ENCODE measurements around the gene SCN7A.
"Not testable (repeated sequence)": the region's sequence is repeated elsewhere in the genome, so short reads cannot be mapped to it uniquely, and the experiment has no call there.

The SCN7A gene

DNA sequence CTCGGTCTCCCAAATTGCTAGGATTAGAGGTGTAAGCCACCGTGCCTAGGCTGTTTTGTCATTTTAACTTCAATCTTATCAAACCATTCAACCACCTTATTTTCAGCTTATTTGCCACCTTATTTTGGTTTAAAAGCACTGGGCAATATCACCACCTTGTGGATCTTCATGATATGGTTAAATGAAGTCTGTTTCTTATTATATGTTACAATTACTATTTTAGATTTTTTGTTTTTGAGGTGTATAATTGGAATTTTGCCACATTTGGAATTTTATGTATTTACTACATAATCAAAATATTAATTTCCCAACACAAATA, 74.5 kb downstream of the SCN7A start:
- no peak overlapping the region for H3K4me3 ChIP-seq (ENCODE audit: low read depth, low read length)
- H3K4me1 ChIP-seq (ENCODE audit: control insufficient read depth, insufficient read depth, low read length, unreplicated experiment): peaks cover 10% of the 10 kb centered on the region
- no peak overlapping the region for H3K27ac ChIP-seq (ENCODE audit: low read depth, low read length)
- peak overlapping the region; percentile 26 for H2AFZ ChIP-seq (ENCODE audit: low read length, unreplicated experiment)
- H3K36me3 ChIP-seq (ENCODE audit: insufficient read depth, low read length): no peaks in the 10 kb centered on the region
- no peaks in the 10 kb centered on the region for H3K79me2 ChIP-seq (ENCODE audit: control insufficient read depth, insufficient read depth, low read length, unreplicated experiment)
- no peaks in the 10 kb centered on the region for H3K27me3 ChIP-seq (ENCODE audit: insufficient read depth, low read length)

DNA sequence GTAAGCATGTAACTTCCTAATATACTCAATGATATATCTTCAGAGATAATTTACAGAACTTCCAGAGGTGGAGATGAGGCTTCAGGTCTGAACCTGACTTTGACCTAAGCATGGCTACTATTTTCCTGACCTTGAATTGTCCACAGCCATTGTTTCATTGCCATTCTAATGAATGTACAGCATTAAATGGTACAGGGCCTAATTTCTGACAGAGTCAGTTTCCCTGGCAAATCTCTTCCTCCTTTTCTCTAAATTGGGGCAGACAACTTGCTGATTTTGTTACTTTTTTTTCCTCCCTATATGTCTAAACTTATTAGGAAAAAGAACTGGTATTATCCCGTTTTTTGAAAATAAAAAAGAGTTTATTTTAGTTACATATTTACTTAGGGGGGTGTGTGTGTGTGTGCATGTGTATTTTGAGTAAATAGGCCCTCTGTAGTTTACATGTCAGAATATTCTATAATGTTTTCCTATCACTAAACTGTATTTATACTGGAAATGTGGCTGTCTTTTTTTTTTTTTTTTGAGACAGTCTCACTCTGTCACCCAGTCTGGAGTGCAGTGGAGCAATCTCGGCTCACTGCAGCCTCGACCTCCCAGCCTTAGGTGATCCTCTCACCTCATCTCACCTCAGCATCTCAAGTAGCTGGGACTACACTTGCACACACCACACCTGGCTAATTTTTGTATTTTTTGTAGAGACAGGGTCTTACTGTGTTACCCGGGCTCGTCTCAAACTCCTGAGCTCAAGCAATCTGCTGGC, 75.0 kb downstream of the SCN7A start:
- Histone ChIP-seq H2AFZ (ENCODE audit: low read length, unreplicated experiment) (peak overlapping the region; percentile 89), H3K4me3 (ENCODE audit: low read depth, low read length) (no peak overlapping the region), H3K4me1 (ENCODE audit: control insufficient read depth, insufficient read depth, low read length, unreplicated experiment) (peaks cover 10% of the 10 kb centered on the region), H3K27me3 (ENCODE audit: insufficient read depth, low read length) (no peaks in the 10 kb centered on the region), H3K79me2 (ENCODE audit: control insufficient read depth, insufficient read depth, low read length, unreplicated experiment) (no peaks in the 10 kb centered on the region), H3K36me3 (ENCODE audit: insufficient read depth, low read length) (no peaks in the 10 kb centered on the region), H3K27ac (ENCODE audit: low read depth, low read length) (0 out of 2 replicates have a peak overlapping the region, but pooled peaks have one; percentile 5)

- H3K27me3 ChIP-seq (ENCODE audit: insufficient read depth, low read length): no peaks in the 10 kb centered on the region
Observed at GRCh38 chr2:166417669-166418068, 76.4 kb downstream of the SCN7A start.

DNA sequence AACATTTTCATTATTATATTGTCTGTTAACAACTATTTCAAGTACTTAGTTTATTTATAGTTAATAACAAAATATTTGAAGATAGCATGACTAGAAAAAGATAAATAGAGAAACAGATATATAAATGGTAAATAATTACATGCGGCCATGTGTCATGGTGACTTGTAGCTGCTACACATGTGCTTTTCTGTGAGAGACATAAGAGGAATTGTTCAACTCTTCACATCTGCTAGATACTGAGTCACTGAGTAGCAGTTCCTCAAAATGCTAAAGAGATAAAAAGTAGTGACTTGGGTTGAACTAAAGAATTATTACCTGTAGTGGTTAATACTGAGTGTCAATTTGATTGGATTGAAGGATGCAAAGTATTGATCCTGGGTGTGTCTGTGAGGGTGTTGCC, 80.8 kb downstream of the SCN7A start:
- Histone ChIP-seq H3K4me1 (ENCODE audit: control insufficient read depth, insufficient read depth, low read length, unreplicated experiment) (peaks cover 27% of the 10 kb centered on the region), H3K79me2 (ENCODE audit: control insufficient read depth, insufficient read depth, low read length, unreplicated experiment) (no peaks in the 10 kb centered on the region), H3K27me3 (ENCODE audit: insufficient read depth, low read length) (no peaks in the 10 kb centered on the region), H3K36me3 (ENCODE audit: insufficient read depth, low read length) (no peaks in the 10 kb centered on the region), H2AFZ (ENCODE audit: low read length, unreplicated experiment) (no peak overlapping the region), H3K27ac (ENCODE audit: low read depth, low read length) (peak overlapping the region; percentile 93), H3K4me3 (ENCODE audit: low read depth, low read length) (no peak overlapping the region)

More at GRCh38 chr2:166417669-166418068, 76.4 kb downstream of the SCN7A start:
- H3K27ac ChIP-seq (ENCODE audit: low read depth, low read length): no peak overlapping the region
- no peaks in the 10 kb centered on the region for H3K79me2 ChIP-seq (ENCODE audit: control insufficient read depth, insufficient read depth, low read length, unreplicated experiment)
- H3K4me1 ChIP-seq (ENCODE audit: control insufficient read depth, insufficient read depth, low read length, unreplicated experiment): peaks cover 19% of the 10 kb centered on the region
- H2AFZ ChIP-seq (ENCODE audit: low read length, unreplicated experiment): no peak overlapping the region
- H3K36me3 ChIP-seq (ENCODE audit: insufficient read depth, low read length): no peaks in the 10 kb centered on the region
- no peak overlapping the region for H3K4me3 ChIP-seq (ENCODE audit: low read depth, low read length)

DNA sequence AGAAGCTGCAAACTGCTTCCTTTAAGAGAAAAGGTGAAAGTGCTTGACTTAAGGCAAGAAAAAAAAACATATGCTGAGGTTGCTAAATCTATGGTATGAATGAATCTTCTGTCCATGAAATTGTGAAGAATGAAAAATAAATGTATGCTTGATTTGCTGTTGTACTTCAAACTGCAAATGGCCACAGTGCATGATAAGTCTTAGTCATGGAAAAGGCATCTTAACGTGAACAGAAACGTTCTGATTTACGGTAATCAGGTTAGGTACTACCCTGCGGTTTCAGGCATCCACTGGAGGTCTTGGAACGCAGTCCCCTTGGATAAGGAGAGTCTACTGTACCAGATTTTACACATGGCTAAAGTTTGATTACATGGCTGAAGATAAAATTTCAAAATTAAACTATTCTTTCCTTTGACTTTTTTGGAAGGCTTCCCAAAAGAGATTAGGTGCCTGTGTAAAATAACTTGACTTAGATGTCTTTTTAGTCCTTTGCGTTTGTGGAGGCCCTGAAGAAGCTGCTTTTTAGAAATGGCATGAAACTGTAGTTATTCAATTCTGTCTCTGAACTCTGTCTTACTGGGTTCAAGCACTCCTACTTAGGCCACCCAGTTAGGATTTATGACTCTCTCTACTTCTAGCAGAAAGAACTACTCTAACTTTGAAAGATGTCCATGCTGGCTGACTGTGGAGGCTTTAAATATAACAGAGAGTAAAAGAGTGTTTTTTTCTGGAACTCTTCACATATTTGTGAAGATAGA, 82.4 kb downstream of the SCN7A start:
- H3K27me3 ChIP-seq (ENCODE audit: insufficient read depth, low read length): no peaks in the 10 kb centered on the region
- peak overlapping the region; percentile 34 for H3K4me3 ChIP-seq (ENCODE audit: low read depth, low read length)
- H3K36me3 ChIP-seq (ENCODE audit: insufficient read depth, low read length): no peaks in the 10 kb centered on the region
- peaks cover 27% of the 10 kb centered on the region for H3K4me1 ChIP-seq (ENCODE audit: control insufficient read depth, insufficient read depth, low read length, unreplicated experiment)
- no peaks in the 10 kb centered on the region for H3K79me2 ChIP-seq (ENCODE audit: control insufficient read depth, insufficient read depth, low read length, unreplicated experiment)
- peak overlapping the region; percentile 4 for H2AFZ ChIP-seq (ENCODE audit: low read length, unreplicated experiment)
- H3K27ac ChIP-seq (ENCODE audit: low read depth, low read length): peak overlapping the region; percentile 93

DNA sequence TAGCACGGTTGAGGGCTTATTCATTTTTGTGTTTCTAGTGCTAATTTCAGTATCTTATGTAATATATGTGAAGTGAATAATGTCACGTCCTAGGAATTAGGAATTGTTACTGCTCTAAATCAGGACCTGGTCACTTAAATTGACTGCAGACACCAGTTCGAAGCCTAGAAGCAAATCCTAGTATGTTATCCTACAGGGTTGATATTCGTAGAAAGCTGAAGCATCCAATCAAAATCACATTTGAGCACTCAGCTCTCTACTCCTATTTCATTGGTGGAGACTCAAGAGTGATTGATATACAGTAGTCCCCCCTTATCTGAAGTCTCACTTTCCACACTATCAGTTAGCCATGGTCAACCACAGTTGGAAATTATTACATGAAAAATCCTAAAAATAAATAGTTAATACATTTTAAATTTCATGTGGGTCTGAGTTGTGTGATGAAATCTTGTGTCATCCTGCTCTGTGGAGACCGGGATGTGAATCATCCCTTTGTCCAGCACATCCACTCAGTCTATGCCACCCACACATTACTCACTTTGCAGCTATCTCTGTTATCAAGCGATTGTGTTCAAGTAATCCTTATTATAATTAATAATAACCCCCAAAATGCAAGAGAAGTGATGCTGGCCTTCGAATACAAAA, 83.1 kb downstream of the SCN7A start:
- Histone ChIP-seq H2AFZ (ENCODE audit: low read length, unreplicated experiment) (peak overlapping the region; percentile 32), H3K4me3 (ENCODE audit: low read depth, low read length) (peak overlapping the region; percentile 34)

GRCh38 chr2:166407746-166408145, 86.3 kb downstream of the SCN7A start:
- H3K79me2 ChIP-seq (ENCODE audit: control insufficient read depth, insufficient read depth, low read length, unreplicated experiment); H3K27ac ChIP-seq (ENCODE audit: low read depth, low read length); H2AFZ ChIP-seq (ENCODE audit: low read length, unreplicated experiment); H3K36me3 ChIP-seq (ENCODE audit: insufficient read depth, low read length); H3K27me3 ChIP-seq (ENCODE audit: insufficient read depth, low read length); H3K4me3 ChIP-seq (ENCODE audit: low read depth, low read length): not testable (repeated sequence)
- peaks cover 19% of the 10 kb centered on the region for H3K4me1 ChIP-seq (ENCODE audit: control insufficient read depth, insufficient read depth, low read length, unreplicated experiment)

More for the DNA sequence above, 83.1 kb downstream of the SCN7A start:
- Histone ChIP-seq H3K79me2 (ENCODE audit: control insufficient read depth, insufficient read depth, low read length, unreplicated experiment) (no peaks in the 10 kb centered on the region), H3K36me3 (ENCODE audit: insufficient read depth, low read length) (no peaks in the 10 kb centered on the region), H3K4me1 (ENCODE audit: control insufficient read depth, insufficient read depth, low read length, unreplicated experiment) (peaks cover 27% of the 10 kb centered on the region), H3K27me3 (ENCODE audit: insufficient read depth, low read length) (no peaks in the 10 kb centered on the region), H3K27ac (ENCODE audit: low read depth, low read length) (peak overlapping the region; percentile 93)

DNA sequence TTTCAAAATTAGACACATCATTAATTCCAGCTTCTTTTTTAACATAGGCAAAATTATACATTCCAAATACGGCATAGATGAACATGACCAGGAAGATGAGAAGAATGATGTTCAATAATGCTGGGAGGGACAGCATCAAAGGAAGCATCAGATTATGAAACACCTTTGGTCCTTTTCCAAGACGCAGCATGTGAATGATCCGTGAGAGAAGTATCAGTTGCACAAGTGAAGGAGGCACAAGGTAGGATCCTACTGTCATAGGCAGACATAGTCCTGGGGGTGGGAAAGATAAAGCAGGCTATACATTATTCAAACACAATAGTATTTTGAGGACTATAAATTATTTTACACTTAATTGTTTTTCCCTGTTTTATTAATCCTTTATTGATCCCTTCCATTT, 87.7 kb downstream of the SCN7A start:
- no peaks in the 10 kb centered on the region for H3K79me2 ChIP-seq (ENCODE audit: control insufficient read depth, insufficient read depth, low read length, unreplicated experiment)

DNA sequence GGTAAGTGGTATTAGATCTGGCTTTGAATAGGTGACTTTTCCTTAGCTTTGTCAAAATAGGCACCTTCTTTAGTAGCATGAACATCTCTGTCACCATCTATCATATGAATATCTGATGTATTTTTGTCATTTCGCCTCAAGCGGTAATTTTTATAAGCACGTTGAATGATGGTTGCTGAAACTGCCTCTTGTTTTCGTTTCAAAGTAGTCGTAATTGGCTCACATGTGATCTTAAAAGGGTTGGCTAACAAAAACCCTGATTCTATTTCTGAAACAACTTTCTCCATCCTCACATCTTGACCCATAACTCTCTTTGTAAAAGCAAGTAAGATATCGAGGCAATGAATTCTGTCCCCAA, 88.5 kb downstream of the SCN7A start:
- Histone ChIP-seq H2AFZ (ENCODE audit: low read length, unreplicated experiment) (no peak overlapping the region), H3K36me3 (ENCODE audit: insufficient read depth, low read length) (no peaks in the 10 kb centered on the region), H3K27ac (ENCODE audit: low read depth, low read length) (no peak overlapping the region), H3K4me3 (ENCODE audit: low read depth, low read length) (no peak overlapping the region), H3K4me1 (ENCODE audit: control insufficient read depth, insufficient read depth, low read length, unreplicated experiment) (no peaks in the 10 kb centered on the region), H3K27me3 (ENCODE audit: insufficient read depth, low read length) (no peaks in the 10 kb centered on the region), H3K79me2 (ENCODE audit: control insufficient read depth, insufficient read depth, low read length, unreplicated experiment) (no peaks in the 10 kb centered on the region)

More for the DNA sequence above, 87.7 kb downstream of the SCN7A start:
- H3K36me3 ChIP-seq (ENCODE audit: insufficient read depth, low read length): no peaks in the 10 kb centered on the region
- no peak overlapping the region for H3K4me3 ChIP-seq (ENCODE audit: low read depth, low read length)
- no peak overlapping the region for H2AFZ ChIP-seq (ENCODE audit: low read length, unreplicated experiment)
- H3K27me3 ChIP-seq (ENCODE audit: insufficient read depth, low read length): no peaks in the 10 kb centered on the region
- no peak overlapping the region for H3K27ac ChIP-seq (ENCODE audit: low read depth, low read length)
- H3K4me1 ChIP-seq (ENCODE audit: control insufficient read depth, insufficient read depth, low read length, unreplicated experiment): peaks cover 6% of the 10 kb centered on the region

DNA sequence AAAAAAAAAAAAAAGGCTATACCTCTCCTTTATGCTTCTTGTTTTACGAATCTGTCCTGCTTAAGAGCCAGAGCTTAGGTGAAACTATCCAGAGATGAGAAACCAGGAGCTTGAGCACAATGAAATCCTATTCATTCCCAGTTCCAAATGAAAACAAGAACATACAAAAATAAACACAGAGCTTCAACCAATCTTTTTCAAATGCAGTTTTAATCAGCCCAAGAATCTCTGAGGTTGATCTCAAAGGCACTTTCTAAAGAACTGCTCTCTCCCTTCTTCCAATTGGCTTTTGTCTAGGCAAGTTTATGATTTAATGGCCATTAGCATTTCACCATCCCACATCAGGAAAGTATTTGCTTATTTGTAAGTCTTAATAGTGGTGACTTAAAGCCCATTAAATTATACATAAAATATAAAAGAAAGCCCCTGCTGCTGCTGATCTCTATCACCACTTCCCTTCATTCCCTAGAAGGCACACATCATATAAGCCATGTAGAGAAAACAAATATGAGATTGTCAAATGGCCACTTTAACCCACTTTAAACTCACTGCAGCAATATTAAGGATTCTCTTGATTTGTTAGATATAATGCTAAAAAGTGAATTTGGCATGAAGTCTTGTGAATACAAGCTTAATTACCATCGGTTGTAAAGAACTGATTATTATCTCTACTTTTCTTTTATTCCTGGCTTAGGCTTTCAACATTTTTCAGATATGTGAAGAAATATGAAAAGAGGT, 89.0 kb downstream of the SCN7A start:
- no peak overlapping the region for H3K27ac ChIP-seq (ENCODE audit: low read depth, low read length)
- no peaks in the 10 kb centered on the region for H3K27me3 ChIP-seq (ENCODE audit: insufficient read depth, low read length)
- H2AFZ ChIP-seq (ENCODE audit: low read length, unreplicated experiment): no peak overlapping the region
- H3K4me3 ChIP-seq (ENCODE audit: low read depth, low read length): no peak overlapping the region
- H3K79me2 ChIP-seq (ENCODE audit: control insufficient read depth, insufficient read depth, low read length, unreplicated experiment): no peaks in the 10 kb centered on the region
- H3K36me3 ChIP-seq (ENCODE audit: insufficient read depth, low read length): no peaks in the 10 kb centered on the region
- H3K4me1 ChIP-seq (ENCODE audit: control insufficient read depth, insufficient read depth, low read length, unreplicated experiment): no peaks in the 10 kb centered on the region

Data from ACC112 (cell line).